ENCODE results near the gene OLA1.
"Not testable (repeated sequence)": the region's sequence is repeated elsewhere in the genome, so short reads cannot be mapped to it uniquely, and the experiment has no call there.

Gene OLA1

GRCh38 chr2:174281736-174282135 lies 33.4 kb upstream of the OLA1 start:
- Histone ChIP-seq H4K20me1 (ENCODE audit: insufficient read depth) (no peaks in the 10 kb centered on the region), H3K79me2 (ENCODE audit: insufficient read depth, low read depth) (no peaks in the 10 kb centered on the region), H3K4me3 (IDR thresholded peaks at IDR 0.05; ENCODE audit: insufficient read depth, low read depth, low read length) (no peak overlapping the region), H3K27ac (no peak overlapping the region), H3K36me3 (ENCODE audit: insufficient read depth) (no peaks in the 10 kb centered on the region), H3K4me1 (ENCODE audit: low read depth, poor library complexity, severe bottlenecking) (no peaks in the 10 kb centered on the region), H3K4me2 (no peak overlapping the region), H3K27me3 (ENCODE audit: insufficient read depth, low read depth) (no peaks in the 10 kb centered on the region), H2AFZ (ENCODE audit: low read depth) (no peak overlapping the region), H3K9ac (no peak overlapping the region)
- TF ChIP-seq CTCF (conservative IDR thresholded peaks at IDR 0.05; ENCODE audit: low read depth, low read length) = no peak

GRCh38 chr2:174280596-174280995 lies 32.3 kb upstream of the OLA1 start:
- Histone ChIP-seq H3K4me2 (no peak overlapping the region), H3K36me3 (ENCODE audit: insufficient read depth) (no peaks in the 10 kb centered on the region), H3K27ac (no peak overlapping the region), H3K4me1 (ENCODE audit: low read depth, poor library complexity, severe bottlenecking) (no peaks in the 10 kb centered on the region), H3K27me3 (ENCODE audit: insufficient read depth, low read depth) (no peaks in the 10 kb centered on the region), H3K4me3 (IDR thresholded peaks at IDR 0.05; ENCODE audit: insufficient read depth, low read depth, low read length) (no peak overlapping the region), H3K9ac (no peak overlapping the region), H4K20me1 (ENCODE audit: insufficient read depth) (no peaks in the 10 kb centered on the region), H3K79me2 (ENCODE audit: insufficient read depth, low read depth) (no peaks in the 10 kb centered on the region), H2AFZ (ENCODE audit: low read depth) (no peak overlapping the region)
- TF ChIP-seq CTCF (conservative IDR thresholded peaks at IDR 0.05; ENCODE audit: low read depth, low read length) = no peak

- not testable (repeated sequence) for H3K79me2 ChIP-seq (ENCODE audit: insufficient read depth, low read depth); H3K27me3 ChIP-seq (ENCODE audit: insufficient read depth, low read depth); H2AFZ ChIP-seq (ENCODE audit: low read depth)
These were observed 21.9 kb upstream of the OLA1 start for GRCh38 chr2:174270263-174270662.

GRCh38 chr2:174266288-174266687 lies 18.0 kb upstream of the OLA1 start:
- Histone ChIP-seq H3K36me3 (ENCODE audit: insufficient read depth) (no peaks in the 10 kb centered on the region), H4K20me1 (ENCODE audit: insufficient read depth) (no peaks in the 10 kb centered on the region), H3K27me3 (ENCODE audit: insufficient read depth, low read depth) (no peaks in the 10 kb centered on the region), H3K4me3 (IDR thresholded peaks at IDR 0.05; ENCODE audit: insufficient read depth, low read depth, low read length) (no peak overlapping the region), H3K9ac (no peak overlapping the region), H3K4me2 (no peak overlapping the region), H2AFZ (ENCODE audit: low read depth) (no peak overlapping the region), H3K79me2 (ENCODE audit: insufficient read depth, low read depth) (no peaks in the 10 kb centered on the region), H3K27ac (no peak overlapping the region), H3K4me1 (ENCODE audit: low read depth, poor library complexity, severe bottlenecking) (no peaks in the 10 kb centered on the region)
- TF ChIP-seq CTCF (conservative IDR thresholded peaks at IDR 0.05; ENCODE audit: low read depth, low read length) = no peak

More at GRCh38 chr2:174270263-174270662, 21.9 kb upstream of the OLA1 start:
- not testable (repeated sequence) for H3K4me2 ChIP-seq; H3K27ac ChIP-seq; H3K4me3 ChIP-seq (IDR thresholded peaks at IDR 0.05; ENCODE audit: insufficient read depth, low read depth, low read length); H3K4me1 ChIP-seq (ENCODE audit: low read depth, poor library complexity, severe bottlenecking); H4K20me1 ChIP-seq (ENCODE audit: insufficient read depth); H3K36me3 ChIP-seq (ENCODE audit: insufficient read depth); H3K9ac ChIP-seq

- no peak overlapping the region for H3K4me2 ChIP-seq
- H3K4me3 ChIP-seq (IDR thresholded peaks at IDR 0.05; ENCODE audit: insufficient read depth, low read depth, low read length) = no peak overlapping the region
- no peak overlapping the region for H2AFZ ChIP-seq (ENCODE audit: low read depth)
- no peak for TF ChIP-seq CTCF (conservative IDR thresholded peaks at IDR 0.05; ENCODE audit: low read depth, low read length)
- no peaks in the 10 kb centered on the region for H3K27me3 ChIP-seq (ENCODE audit: insufficient read depth, low read depth)
- no peaks in the 10 kb centered on the region for H3K4me1 ChIP-seq (ENCODE audit: low read depth, poor library complexity, severe bottlenecking)
- H3K27ac ChIP-seq = no peak overlapping the region
- H4K20me1 ChIP-seq (ENCODE audit: insufficient read depth) = no peaks in the 10 kb centered on the region
- H3K9ac ChIP-seq = no peak overlapping the region
- H3K36me3 ChIP-seq (ENCODE audit: insufficient read depth) = no peaks in the 10 kb centered on the region
- H3K79me2 ChIP-seq (ENCODE audit: insufficient read depth, low read depth) = no peaks in the 10 kb centered on the region
These were observed 15.7 kb upstream of the OLA1 start for GRCh38 chr2:174263997-174264396.

All from KMS-11 (cell line).